Naive thymus-derived CD4-positive, alpha-beta T cell (primary cell): Measurements from ENCODE around the gene KLHL1. TPM values are rescaled to one million over a fixed set of nuclear protein-coding genes. Genes with fewer than 3 reads are reported as not detected.

Experiments
- ATAC-seq: fragments of 150-1000 bp; cut with Tn5 transposase; 2 replicates; pipeline ENCODE4 v1.10.0; 2021; ENCODE audit warnings: mild to moderate bottlenecking, moderate library complexity
- CTCF ChIA-PET: fragments of 350-600 bp; sonication (Branson Sonifier 250); formaldehyde crosslinking; loops from one replicate; lab custom pipeline; 2021; ENCODE audit warnings: antibody characterized with exemption; lab: Charles Lee
- POLR2A ChIA-PET: fragments of 350-600 bp; sonication (Branson Sonifier 250); formaldehyde crosslinking; loops from one replicate; lab custom pipeline; 2021; ENCODE audit warnings: antibody characterized with exemption, inconsistent platforms; lab: Charles Lee
- DNase-seq, 9 donors: peaks; one replicate each; pipeline versions ENCODE4 v3.0.0 to v3.0.0-alpha.2; 2020 to 2022; ENCODE audit warnings: mixed read lengths in 1 of 9
- H3K27ac ChIP-seq: one replicate; pipeline ENCODE4 v1.7.0; 2013; ENCODE audit warnings: mild to moderate bottlenecking, low read depth, low read length, moderate library complexity
- H3K27me3 ChIP-seq, 2 donors: one replicate each; pipeline ENCODE4 v1.7.0; 2013; ENCODE audit warnings: low read length in 2 of 2, mild to moderate bottlenecking in 2 of 2, moderate library complexity in 2 of 2; ENCODE audit not compliant: control insufficient read depth in 2 of 2, insufficient read depth in 2 of 2
- H3K36me3 ChIP-seq, 3 experiments: 1 replicate in 2 of 3; 2 replicates in 1 of 3; pipeline ENCODE4 v1.7.0; 2013; ENCODE audit warnings: low read length in 3 of 3, mild to moderate bottlenecking in 3 of 3, moderate library complexity in 1 of 3; ENCODE audit not compliant: insufficient read depth in 3 of 3, control insufficient read depth in 2 of 3
- H3K4me1 ChIP-seq, 2 donors: one replicate each; pipeline ENCODE4 v1.7.0; 2013; ENCODE audit warnings: low read length in 2 of 2, mild to moderate bottlenecking in 2 of 2, moderate library complexity in 1 of 2; ENCODE audit not compliant: control insufficient read depth in 2 of 2, insufficient read depth in 2 of 2
- H3K4me3 ChIP-seq: 2 replicates; pipeline ENCODE4 v1.7.0; 2013; ENCODE audit warnings: mild to moderate bottlenecking, low read length
- H3K9me3 ChIP-seq, 3 experiments: 1 replicate in 2 of 3; 2 replicates in 1 of 3; pipeline ENCODE4 v1.7.0; 2013; ENCODE audit warnings: low read length in 3 of 3; ENCODE audit not compliant: control insufficient read depth in 2 of 3
- H3K27ac Mint-ChIP-seq, 9 donors: one replicate each; pipeline ENCODE4 v1.8.0; 2020 to 2022; ENCODE audit warnings: mixed read lengths in 9 of 9, mild to moderate bottlenecking in 8 of 9, moderate library complexity in 5 of 9, inconsistent platforms in 2 of 9
- H3K27me3 Mint-ChIP-seq, 5 donors: one replicate each; pipeline ENCODE4 v1.8.0; 2021 to 2022; ENCODE audit warnings: mixed read lengths in 5 of 5, mild to moderate bottlenecking in 1 of 5
- H3K36me3 Mint-ChIP-seq, 5 donors: one replicate each; pipeline ENCODE4 v1.8.0; 2020 to 2022; ENCODE audit warnings: mixed read lengths in 5 of 5, mild to moderate bottlenecking in 3 of 5, inconsistent platforms in 1 of 5
- H3K4me1 Mint-ChIP-seq, 7 donors: one replicate each; pipeline ENCODE4 v1.8.0; 2020 to 2022; ENCODE audit warnings: mixed read lengths in 7 of 7, mild to moderate bottlenecking in 3 of 7, inconsistent platforms in 1 of 7
- H3K4me3 Mint-ChIP-seq, 10 donors: one replicate each; pipeline ENCODE4 v1.8.0; 2020 to 2022; ENCODE audit warnings: mild to moderate bottlenecking in 10 of 10, mixed read lengths in 10 of 10, moderate library complexity in 6 of 10, inconsistent platforms in 2 of 10
- H3K9me3 Mint-ChIP-seq, 11 donors: one replicate each; pipeline ENCODE4 v1.8.0; 2020 to 2022; ENCODE audit warnings: mixed read lengths in 11 of 11, mild to moderate bottlenecking in 4 of 11, inconsistent platforms in 1 of 11, moderate library complexity in 1 of 11
- intact Hi-C, 2 donors: fragments of 100-400 bp; cut with micrococcal nuclease; formaldehyde crosslinking; loops; one replicate each; pipeline ENCODE4 v1.15.1; 2023
- polyA plus RNA-seq, 2 donors: library from polyadenylated mRNA; unstranded; fragments of 300-500 nt; fragmentation: Illumina TruSeq; gene quantifications; one replicate each; pipeline ENCODE4 v1.2.3, GENCODE V29; 2021
- total RNA-seq, 6 experiments: library from RNA in 5 of 6; stranded (reverse) in 5 of 6; gene quantifications; 1 replicate in 5 of 6; 2 replicates in 1 of 6; pipeline ENCODE4 v1.2.3 and lab custom pipeline; 2021 to 2026

KLHL1 gene
- total and polyA plus RNA-seq, 7 experiments from 2014 or later = not detected

- H3K36me3 ChIP-seq = no peaks in the 10 kb centered on the region
- Mint-ChIP-seq H3K27me3 (peaks cover 0 to 5% (median 0%) of the 10 kb centered on the region in 5 donors), H3K27ac (no peak overlapping the region), H3K36me3 (no peaks in the 10 kb centered on the region), H3K4me3 (no peak overlapping the region), H3K4me1 (no peaks in the 10 kb centered on the region), H3K9me3 (peaks cover 0 to 20% (median 7%) of the 10 kb centered on the region in 11 donors)
- ChIA-PET CTCF (no interaction called here), POLR2A (no interaction called here)
- no peaks in the 10 kb centered on the region for H3K9me3 ChIP-seq
- DNase-seq (no peak), ATAC-seq (no peak)
- H3K27me3 ChIP-seq = no peaks in the 10 kb centered on the region
- H3K27ac ChIP-seq = no peak overlapping the region
- no peak overlapping the region for H3K4me3 ChIP-seq
- H3K4me1 ChIP-seq = no peaks in the 10 kb centered on the region
- intact Hi-C loops = no loop called here
Measured at GRCh38 chr13:70107125-70107497, 1.1 kb downstream of the KLHL1 start.

GRCh38 chr13:70104481-70104880, 3.8 kb downstream of the KLHL1 start:
- no peaks in the 10 kb centered on the region for H3K9me3 ChIP-seq
- Mint-ChIP-seq H3K9me3 (peaks cover 0 to 16% (median 6%) of the 10 kb centered on the region in 11 donors), H3K27ac (no peak overlapping the region), H3K36me3 (no peaks in the 10 kb centered on the region), H3K4me3 (no peak overlapping the region), H3K4me1 (no peaks in the 10 kb centered on the region), H3K27me3 (peaks cover 0 to 5% (median 0%) of the 10 kb centered on the region in 5 donors)
- no peaks in the 10 kb centered on the region for H3K4me1 ChIP-seq
- intact Hi-C loops = no loop called here
- no peak for ATAC-seq
- no peak for DNase-seq
- H3K36me3 ChIP-seq = no peaks in the 10 kb centered on the region
- H3K27me3 ChIP-seq = no peaks in the 10 kb centered on the region
- ChIA-PET CTCF (no interaction called here), POLR2A (no interaction called here)
- H3K4me3 ChIP-seq = no peak overlapping the region
- H3K27ac ChIP-seq = no peak overlapping the region

- H3K36me3 Mint-ChIP-seq = no peaks in the 10 kb centered on the region
- Histone ChIP-seq H3K4me3 (no peak overlapping the region), H3K27ac (no peak overlapping the region), H3K9me3 (no peaks in the 10 kb centered on the region), H3K36me3 (no peaks in the 10 kb centered on the region), H3K27me3 (no peaks in the 10 kb centered on the region), H3K4me1 (no peaks in the 10 kb centered on the region)
- no peaks in the 10 kb centered on the region for H3K27me3 Mint-ChIP-seq
- DNase-seq (no peak), ATAC-seq (no peak)
- ChIA-PET CTCF (no interaction called here), POLR2A (no interaction called here)
- H3K9me3 Mint-ChIP-seq = peaks cover 0 to 13% (median 3%) of the 10 kb centered on the region in 11 donors
- intact Hi-C loops = no loop called here
- no peak overlapping the region for H3K4me3 Mint-ChIP-seq
- H3K4me1 Mint-ChIP-seq = no peaks in the 10 kb centered on the region
- H3K27ac Mint-ChIP-seq = no peak overlapping the region
Measured at GRCh38 chr13:70098669-70099068, 9.6 kb downstream of the KLHL1 start.

GRCh38 chr13:70090036-70090723, 18.1 kb downstream of the KLHL1 start:
- Mint-ChIP-seq H3K9me3 (peaks cover 3 to 26% (median 9%) of the 10 kb centered on the region in 11 donors), H3K27ac (no peak overlapping the region), H3K4me3 (no peak overlapping the region), H3K36me3 (peaks cover 0 to 3% (median 0%) of the 10 kb centered on the region in 5 donors), H3K27me3 (no peaks in the 10 kb centered on the region), H3K4me1 (no peaks in the 10 kb centered on the region)
- no peaks in the 10 kb centered on the region for H3K36me3 ChIP-seq
- no peaks in the 10 kb centered on the region for H3K27me3 ChIP-seq
- H3K4me1 ChIP-seq = no peaks in the 10 kb centered on the region
- intact Hi-C loops = no loop called here
- no peak for ATAC-seq
- POLR2A ChIA-PET = no interaction called here
- H3K27ac ChIP-seq = no peak overlapping the region
- no peaks in the 10 kb centered on the region for H3K9me3 ChIP-seq
- no peak overlapping the region for H3K4me3 ChIP-seq
- no peak for DNase-seq
- CTCF ChIA-PET = no interaction called here

GRCh38 chr13:70088926-70089325, 19.3 kb downstream of the KLHL1 start:
- H3K4me3 ChIP-seq = no peak overlapping the region
- H3K27ac Mint-ChIP-seq = no peak overlapping the region
- H3K27ac ChIP-seq = no peak overlapping the region
- no peak overlapping the region for H3K4me3 Mint-ChIP-seq
- no peaks in the 10 kb centered on the region for H3K9me3 ChIP-seq
- no peaks in the 10 kb centered on the region for H3K36me3 ChIP-seq
- peaks cover 3 to 31% (median 10%) of the 10 kb centered on the region in 11 donors for H3K9me3 Mint-ChIP-seq
- no peak for ATAC-seq
- intact Hi-C loops = no loop called here
- no peaks in the 10 kb centered on the region for H3K27me3 Mint-ChIP-seq
- H3K36me3 Mint-ChIP-seq = peaks cover 0 to 7% (median 0%) of the 10 kb centered on the region in 5 donors
- H3K4me1 ChIP-seq = no peaks in the 10 kb centered on the region
- no peaks in the 10 kb centered on the region for H3K27me3 ChIP-seq
- no peaks in the 10 kb centered on the region for H3K4me1 Mint-ChIP-seq
- CTCF ChIA-PET = no interaction called here
- DNase-seq = no peak
- POLR2A ChIA-PET = no interaction called here

- H3K4me1 Mint-ChIP-seq = no peaks in the 10 kb centered on the region
- CTCF ChIA-PET = no interaction called here
- POLR2A ChIA-PET = no interaction called here
- H3K27ac Mint-ChIP-seq = no peak overlapping the region
- Histone ChIP-seq H3K4me3 (no peak overlapping the region), H3K27me3 (no peaks in the 10 kb centered on the region), H3K36me3 (no peaks in the 10 kb centered on the region), H3K27ac (no peak overlapping the region), H3K9me3 (no peaks in the 10 kb centered on the region), H3K4me1 (no peaks in the 10 kb centered on the region)
- H3K36me3 Mint-ChIP-seq = peaks cover 0 to 7% (median 0%) of the 10 kb centered on the region in 5 donors
- ATAC-seq (no peak), DNase-seq (no peak)
- intact Hi-C loops = no loop called here
- no peaks in the 10 kb centered on the region for H3K27me3 Mint-ChIP-seq
- H3K9me3 Mint-ChIP-seq = peaks cover 3 to 31% (median 10%) of the 10 kb centered on the region in 11 donors
- no peak overlapping the region for H3K4me3 Mint-ChIP-seq
Measured at GRCh38 chr13:70087247-70087646, 21.0 kb downstream of the KLHL1 start.

GRCh38 chr13:70080012-70080411, 28.2 kb downstream of the KLHL1 start:
- Histone ChIP-seq H3K27me3 (no peaks in the 10 kb centered on the region), H3K4me3 (no peak overlapping the region), H3K9me3 (no peaks in the 10 kb centered on the region), H3K27ac (no peak overlapping the region), H3K4me1 (no peaks in the 10 kb centered on the region), H3K36me3 (no peaks in the 10 kb centered on the region)
- no peak overlapping the region for H3K4me3 Mint-ChIP-seq
- ATAC-seq (no peak), DNase-seq (no peak)
- peaks cover 0 to 16% (median 4%) of the 10 kb centered on the region in 11 donors for H3K9me3 Mint-ChIP-seq
- CTCF ChIA-PET = no interaction called here
- no peaks in the 10 kb centered on the region for H3K27me3 Mint-ChIP-seq
- POLR2A ChIA-PET = no interaction called here
- H3K36me3 Mint-ChIP-seq = peaks cover 0 to 3% (median 0%) of the 10 kb centered on the region in 5 donors
- intact Hi-C loops = no loop called here
- no peak overlapping the region for H3K27ac Mint-ChIP-seq
- no peaks in the 10 kb centered on the region for H3K4me1 Mint-ChIP-seq
